Mesothelial cell of epicardium (in vitro differentiated cells): ENCODE measurements around the gene RASSF3. TPM values are rescaled to one million over a fixed set of nuclear protein-coding genes. Genes with fewer than 3 reads are reported as not detected.

Experiments
- DNase-seq, 2 experiments: peaks; one replicate each; pipeline ENCODE4 v3.0.0; 2021; ENCODE audit warnings: low spot score in 2 of 2; ENCODE audit not compliant: unreplicated experiment in 2 of 2
- H3K27ac Mint-ChIP-seq: 2 replicates; pipeline ENCODE4 v1.8.0; 2021; ENCODE audit warnings: mixed read lengths
- H3K27me3 Mint-ChIP-seq: 2 replicates; pipeline ENCODE4 v1.8.0; 2021; ENCODE audit warnings: low read depth, mixed read lengths
- H3K36me3 Mint-ChIP-seq: 2 replicates; pipeline ENCODE4 v1.8.0; 2021; ENCODE audit warnings: mixed read lengths
- H3K4me1 Mint-ChIP-seq: 2 replicates; pipeline ENCODE4 v1.8.0; 2021; ENCODE audit warnings: mixed read lengths
- H3K4me3 Mint-ChIP-seq: 2 replicates; pipeline ENCODE4 v1.8.0; 2021; ENCODE audit warnings: mild to moderate bottlenecking, moderate library complexity, mixed read lengths
- H3K9me3 Mint-ChIP-seq: 2 replicates; pipeline ENCODE4 v1.8.0; 2021; ENCODE audit warnings: mixed read lengths
- total RNA-seq: library from RNA; stranded (reverse); gene quantifications from 3 replicates; pipeline ENCODE4 v1.2.1, GENCODE V29; 2021
- TF ChIP-seq, protein P1 (sequence below): fragments of 200-600 bp; sonication (generic); IDR thresholded peaks from one replicate; pipeline ENCODE4 v1.5.0; 2021; ENCODE audit warnings: antibody characterized with exemption; ENCODE audit not compliant: unreplicated experiment

The RASSF3 gene
- total RNA-seq, 1 donor from 2014 or later = 16.3 TPM

DNA sequence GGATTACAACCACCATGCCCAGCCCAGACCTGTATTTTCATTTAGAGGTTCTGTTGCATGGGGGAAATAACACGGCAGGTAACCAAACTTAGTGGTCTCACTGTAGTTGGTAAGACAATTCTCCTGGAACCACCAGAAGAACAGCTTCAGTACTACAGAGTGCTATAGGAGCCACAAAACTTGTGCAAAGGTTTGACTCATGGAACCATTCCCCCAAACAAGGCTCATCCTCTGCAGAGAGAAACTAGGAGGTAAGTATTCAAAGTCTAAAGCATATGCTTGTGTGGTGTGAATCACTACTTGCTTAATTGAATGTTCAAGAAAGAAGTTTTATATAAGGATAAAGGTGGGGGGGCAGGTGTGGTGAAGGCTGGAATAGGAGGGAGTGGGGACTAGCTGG is 90.2 kb downstream of the RASSF3 start:
- Mint-ChIP-seq H3K4me3 (no peak overlapping the region), H3K36me3 (peaks cover 4% of the 10 kb centered on the region), H3K9me3 (no peaks in the 10 kb centered on the region), H3K4me1 (no peaks in the 10 kb centered on the region), H3K27ac (no peak overlapping the region), H3K27me3 (no peaks in the 10 kb centered on the region)
- DNase-seq = no peak
- TF ChIP-seq, protein P1, sequence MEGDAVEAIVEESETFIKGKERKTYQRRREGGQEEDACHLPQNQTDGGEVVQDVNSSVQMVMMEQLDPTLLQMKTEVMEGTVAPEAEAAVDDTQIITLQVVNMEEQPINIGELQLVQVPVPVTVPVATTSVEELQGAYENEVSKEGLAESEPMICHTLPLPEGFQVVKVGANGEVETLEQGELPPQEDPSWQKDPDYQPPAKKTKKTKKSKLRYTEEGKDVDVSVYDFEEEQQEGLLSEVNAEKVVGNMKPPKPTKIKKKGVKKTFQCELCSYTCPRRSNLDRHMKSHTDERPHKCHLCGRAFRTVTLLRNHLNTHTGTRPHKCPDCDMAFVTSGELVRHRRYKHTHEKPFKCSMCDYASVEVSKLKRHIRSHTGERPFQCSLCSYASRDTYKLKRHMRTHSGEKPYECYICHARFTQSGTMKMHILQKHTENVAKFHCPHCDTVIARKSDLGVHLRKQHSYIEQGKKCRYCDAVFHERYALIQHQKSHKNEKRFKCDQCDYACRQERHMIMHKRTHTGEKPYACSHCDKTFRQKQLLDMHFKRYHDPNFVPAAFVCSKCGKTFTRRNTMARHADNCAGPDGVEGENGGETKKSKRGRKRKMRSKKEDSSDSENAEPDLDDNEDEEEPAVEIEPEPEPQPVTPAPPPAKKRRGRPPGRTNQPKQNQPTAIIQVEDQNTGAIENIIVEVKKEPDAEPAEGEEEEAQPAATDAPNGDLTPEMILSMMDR = no peak

DNA sequence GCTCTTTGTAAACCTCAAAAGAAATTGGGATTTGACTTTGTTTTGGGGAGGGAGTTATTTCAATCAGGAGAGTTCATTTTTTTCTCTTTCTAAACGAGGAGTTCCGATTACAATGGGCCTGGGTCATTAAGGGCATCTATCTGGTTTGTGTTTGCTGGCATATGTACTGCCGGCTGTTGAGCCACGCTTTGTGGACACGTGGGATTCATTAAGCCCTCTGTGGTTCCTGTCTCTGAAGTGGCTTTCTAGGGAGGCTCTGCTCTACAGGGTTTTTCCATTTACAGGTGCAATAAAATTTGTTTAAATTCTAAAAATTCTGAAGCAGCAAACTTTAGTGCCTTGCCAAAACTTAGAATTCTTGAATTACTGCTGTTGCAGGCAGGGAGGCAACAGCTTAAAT is 91.0 kb downstream of the RASSF3 start:
- Mint-ChIP-seq H3K27ac (no peak overlapping the region), H3K4me1 (peaks cover 4% of the 10 kb centered on the region)

DNA sequence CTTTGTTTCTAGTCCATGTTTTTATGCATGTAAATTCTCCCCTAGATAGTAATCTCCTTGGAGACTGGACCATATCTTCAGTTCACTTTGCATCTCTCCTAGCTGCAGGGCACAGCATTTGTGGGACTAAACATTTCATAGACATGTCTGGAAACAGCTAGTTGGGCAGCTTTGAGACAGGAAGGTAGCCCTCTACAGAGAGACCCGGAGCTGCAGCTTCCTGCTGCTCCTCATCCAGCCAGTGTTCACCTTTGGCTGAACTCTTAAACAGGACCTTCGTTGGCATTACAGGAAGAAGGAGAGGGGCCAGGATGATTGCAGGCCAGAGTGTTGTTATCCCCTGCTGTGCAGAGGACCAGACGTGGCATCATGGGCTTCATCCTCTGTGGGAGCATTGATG is 96.0 kb downstream of the RASSF3 start:
- Mint-ChIP-seq H3K27me3 (no peaks in the 10 kb centered on the region), H3K4me3 (no peak overlapping the region), H3K4me1 (peaks cover 10% of the 10 kb centered on the region), H3K9me3 (no peaks in the 10 kb centered on the region), H3K36me3 (peaks cover 2% of the 10 kb centered on the region), H3K27ac (peak overlapping the region; percentile 9)
- DNase-seq = no peak
- TF ChIP-seq, protein P1 = no peak

More for the DNA sequence above, 91.0 kb downstream of the RASSF3 start:
- Mint-ChIP-seq H3K9me3 (no peaks in the 10 kb centered on the region), H3K27me3 (no peaks in the 10 kb centered on the region), H3K4me3 (no peak overlapping the region), H3K36me3 (peaks cover 4% of the 10 kb centered on the region)
- no peak for DNase-seq
- TF ChIP-seq, protein P1 = no peak

DNA sequence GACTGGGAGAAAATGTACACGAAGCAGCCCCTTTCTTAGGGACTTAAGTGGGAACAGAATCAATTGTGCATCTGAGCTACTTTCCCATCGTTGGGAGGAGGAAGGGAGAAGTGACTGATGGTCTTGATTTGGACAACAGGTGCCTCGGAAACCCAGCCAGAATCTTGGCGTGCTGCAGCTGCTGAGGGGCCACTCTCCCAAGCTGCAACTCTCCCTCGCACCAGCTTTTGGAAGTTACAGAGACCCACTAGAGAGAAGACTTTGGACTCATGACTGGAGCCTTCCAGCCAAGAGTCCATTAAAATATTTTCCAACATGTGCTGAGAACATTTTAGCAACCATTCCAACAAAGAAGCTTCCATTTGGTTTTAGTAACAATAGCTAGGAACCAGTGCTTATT is 96.6 kb downstream of the RASSF3 start:
- TF ChIP-seq, protein P1 = no peak
- no peak for DNase-seq
- Mint-ChIP-seq H3K4me1 (peaks cover 10% of the 10 kb centered on the region), H3K36me3 (peaks cover 2% of the 10 kb centered on the region), H3K9me3 (no peaks in the 10 kb centered on the region), H3K4me3 (no peak overlapping the region), H3K27me3 (no peaks in the 10 kb centered on the region), H3K27ac (no peak overlapping the region)

DNA sequence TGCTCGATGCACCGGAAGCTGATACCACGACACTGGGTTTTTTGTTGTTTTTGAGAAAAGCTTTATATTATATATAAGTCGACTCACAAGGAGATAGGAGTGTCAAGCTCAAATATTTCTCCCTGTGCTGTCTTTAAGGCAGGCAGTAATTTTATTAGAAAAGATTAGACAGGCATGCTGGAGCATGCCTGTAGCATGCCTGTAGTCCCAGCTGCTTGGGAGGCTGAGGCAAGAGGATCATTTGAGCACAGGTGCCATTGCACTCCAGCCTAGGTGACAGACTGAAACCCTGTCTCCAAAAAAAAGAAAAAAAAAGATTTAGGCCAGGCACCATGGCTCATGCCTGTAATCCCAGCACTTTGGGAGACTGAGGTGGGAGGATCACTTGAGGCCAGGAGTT is 97.1 kb downstream of the RASSF3 start:
- H3K27ac Mint-ChIP-seq = no peak overlapping the region
- TF ChIP-seq, protein P1 = no peak
- peaks cover 10% of the 10 kb centered on the region for H3K4me1 Mint-ChIP-seq
- peaks cover 4% of the 10 kb centered on the region for H3K36me3 Mint-ChIP-seq
- no peaks in the 10 kb centered on the region for H3K9me3 Mint-ChIP-seq
- no peak for DNase-seq
- H3K27me3 Mint-ChIP-seq = no peaks in the 10 kb centered on the region
- no peak overlapping the region for H3K4me3 Mint-ChIP-seq

DNA sequence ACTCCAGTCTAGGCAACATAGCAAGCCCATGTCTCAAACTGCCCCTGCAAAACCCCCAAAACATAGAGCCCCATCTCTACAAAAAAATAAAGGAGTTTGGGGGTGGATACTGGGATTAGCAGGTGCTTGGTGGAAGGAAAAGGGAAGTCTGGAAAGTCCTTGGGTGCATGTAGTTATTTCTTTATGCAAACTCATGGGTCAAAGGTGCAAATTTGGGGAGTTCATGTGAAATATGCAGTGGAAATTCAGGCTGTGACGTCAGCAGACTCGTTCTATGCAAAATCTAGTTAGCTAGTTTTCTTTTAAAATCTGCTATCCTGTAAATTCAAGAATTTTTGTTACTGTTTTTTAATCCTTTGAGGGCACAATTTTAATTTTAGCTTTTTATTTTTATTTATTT is 97.6 kb downstream of the RASSF3 start:
- no peak overlapping the region for H3K4me3 Mint-ChIP-seq
- DNase-seq = no peak
- H3K4me1 Mint-ChIP-seq = peaks cover 10% of the 10 kb centered on the region
- TF ChIP-seq, protein P1 = no peak
- peaks cover 6% of the 10 kb centered on the region for H3K36me3 Mint-ChIP-seq
- no peaks in the 10 kb centered on the region for H3K27me3 Mint-ChIP-seq
- no peak overlapping the region for H3K27ac Mint-ChIP-seq
- no peaks in the 10 kb centered on the region for H3K9me3 Mint-ChIP-seq
